HG02763 (cell line): ENCODE measurements around the gene EIF3B.
"Not testable (repeated sequence)": the region's sequence is repeated elsewhere in the genome, so short reads cannot be mapped to it uniquely, and the experiment has no call there.

Experiments
- ATAC-seq: cut with Tn5 transposase; IDR thresholded peaks from one replicate; pipeline ENCODE4 v1.9.1; 2021; ENCODE audit warnings: mild to moderate bottlenecking, moderate library complexity; ENCODE audit not compliant: unreplicated experiment

The EIF3B gene

GRCh38 chr7:2347351-2348063 lies 7.1 kb upstream of the EIF3B start:
- not testable (repeated sequence) for ATAC-seq

GRCh38 chr7:2350055-2350454 lies 4.6 kb upstream of the EIF3B start:
- ATAC-seq: no peak

- ATAC-seq: no peak
Measured at GRCh38 chr7:2350861-2351260, 3.8 kb upstream of the EIF3B start.

- ATAC-seq: no peak
Measured at GRCh38 chr7:2353113-2353935, 1.3 kb upstream of the EIF3B start.

GRCh38 chr7:2353936-2354185 lies 766 bp upstream of the EIF3B start:
- ATAC-seq: peak; percentile 41

GRCh38 chr7:2354939-2355704 lies 495 bp downstream of the EIF3B start:
- ATAC-seq: peak; percentile 27

- no peak for ATAC-seq
Measured at GRCh38 chr7:2355705-2356008, 1.0 kb downstream of the EIF3B start.

- ATAC-seq: no peak
Measured at GRCh38 chr7:2357165-2357564, 2.5 kb downstream of the EIF3B start.

- ATAC-seq: no peak
Measured at GRCh38 chr7:2357571-2357970, 2.9 kb downstream of the EIF3B start.

- no peak for ATAC-seq
Measured at GRCh38 chr7:2358968-2359527, 4.4 kb downstream of the EIF3B start.

GRCh38 chr7:2359610-2360009 lies 5.0 kb downstream of the EIF3B start:
- no peak for ATAC-seq

- ATAC-seq: no peak
Measured at GRCh38 chr7:2360796-2361195, 6.2 kb downstream of the EIF3B start.

GRCh38 chr7:2362385-2363088 lies 7.9 kb downstream of the EIF3B start:
- no peak for ATAC-seq

GRCh38 chr7:2369139-2369538 lies 14.5 kb downstream of the EIF3B start:
- ATAC-seq: no peak

GRCh38 chr7:2371329-2371728 lies 16.7 kb downstream of the EIF3B start:
- no peak for ATAC-seq

GRCh38 chr7:2372724-2373123 lies 18.1 kb downstream of the EIF3B start:
- ATAC-seq: no peak

GRCh38 chr7:2373124-2373556 lies 18.5 kb downstream of the EIF3B start:
- no peak for ATAC-seq

- ATAC-seq: no peak
Measured at GRCh38 chr7:2373646-2374045, 19.0 kb downstream of the EIF3B start.

- no peak for ATAC-seq
Measured at GRCh38 chr7:2374401-2374800, 19.8 kb downstream of the EIF3B start.

GRCh38 chr7:2374830-2375728 lies 20.5 kb downstream of the EIF3B start:
- no peak for ATAC-seq
